Kidney (tissue), 14 donors: ENCODE results near the gene RNF175. TPM values are rescaled to one million over a fixed set of nuclear protein-coding genes. Genes with fewer than 3 reads are reported as not detected.
A peak's percentile ranks its signal among the peaks of the same experiment; 100 is the strongest.

Experiments used
- DNase-seq, 5 donors: peaks; one replicate each; pipeline ENCODE4 v3.0.0-alpha.2; 2013 to 2020
- FAIRE-seq: peaks from 2 replicates; lab custom pipeline; 2012; peaks lifted over from hg19 to GRCh38; lab: Jason Lieb, UNC
- H3K27ac ChIP-seq, 2 donors: one replicate each; pipeline ENCODE4 v1.7.0; 2013; ENCODE audit warnings: low read depth in 2 of 2, low read length in 2 of 2, inconsistent platforms in 1 of 2
- H3K27me3 ChIP-seq: one replicate; pipeline ENCODE4 v1.7.1; 2013; ENCODE audit warnings: low read length, inconsistent platforms; ENCODE audit not compliant: control insufficient read depth, insufficient read depth
- H3K36me3 ChIP-seq, 3 donors: one replicate each; pipeline versions ENCODE4 v1.7.0 to v1.7.1; 2013; ENCODE audit warnings: low read length in 3 of 3, control low read depth in 1 of 3, inconsistent platforms in 1 of 3; ENCODE audit not compliant: insufficient read depth in 3 of 3, control insufficient read depth in 2 of 3
- H3K4me1 ChIP-seq, 3 donors: one replicate each; pipeline versions ENCODE4 v1.7.0 to v1.7.1; 2013; ENCODE audit warnings: low read length in 3 of 3, inconsistent platforms in 1 of 3, low read depth in 1 of 3; ENCODE audit not compliant: control insufficient read depth in 2 of 3, insufficient read depth in 2 of 3
- H3K4me3 ChIP-seq, 3 donors: one replicate each; pipeline versions ENCODE4 v1.7.0 to v1.8.1; 2013; ENCODE audit warnings: low read length in 3 of 3, control low read depth in 1 of 3, inconsistent platforms in 1 of 3
- H3K9ac ChIP-seq, 3 donors: one replicate each; pipeline versions ENCODE4 v1.7.0 to v1.7.1; 2013; ENCODE audit warnings: low read length in 3 of 3, control low read depth in 1 of 3, inconsistent platforms in 1 of 3
- H3K9me3 ChIP-seq, 3 donors: one replicate each; pipeline versions ENCODE4 v1.7.0 to v1.7.1; 2013; ENCODE audit warnings: low read length in 3 of 3, control low read depth in 1 of 3, inconsistent platforms in 1 of 3; ENCODE audit not compliant: control insufficient read depth in 2 of 3, insufficient read depth in 1 of 3
- intact Hi-C: fragments of 100-400 bp; cut with DNase I; formaldehyde crosslinking; loops from one replicate; pipeline ENCODE4 v1.11.1; 2022
- polyA plus RNA-seq: library from polyadenylated mRNA; stranded (reverse); fragments of 350-450 nt; fragmentation: Illumina TruSeq; extraction: RNeasy Lipid Tissue Mini Kit (QIAGEN cat#74804); gene quantifications from one replicate; pipeline ENCODE4 v1.2.3, GENCODE V29; 2014; ENCODE audit warnings: low read depth, low replicate concordance; ENCODE audit not compliant: insufficient read depth
- total RNA-seq: library from RNA; stranded (reverse); fragmentation: NEBNext Ultra II Directional; extraction: Animal tissue kit (Norgen Biotek cat#: 25700); gene quantifications from one replicate; pipeline ENCODE4 v1.2.1, GENCODE V29; 2021
- TF ChIP-seq, protein P1 (sequence below): IDR thresholded peaks from 3 replicates; pipeline ENCODE4 v1.5.1; 2012; ENCODE audit warnings: mild to moderate bottlenecking, moderate library complexity, borderline replicate concordance; ENCODE audit not compliant: insufficient read depth; ENCODE audit errors: extremely low read depth
- donor health status: control.
- donor health status: control.
- donor health status: control.
- donor health status: control.
- donor health status: control.
- donor health status: DM: yes; HTN: yes; CAD: no.
- donor health status: Normal renal cell carcinoma (clear cell type).

Gene RNF175
- total and polyA plus RNA-seq, 2 donors from 2014 or later: 0.25 TPM; not detected in 1

DNA sequence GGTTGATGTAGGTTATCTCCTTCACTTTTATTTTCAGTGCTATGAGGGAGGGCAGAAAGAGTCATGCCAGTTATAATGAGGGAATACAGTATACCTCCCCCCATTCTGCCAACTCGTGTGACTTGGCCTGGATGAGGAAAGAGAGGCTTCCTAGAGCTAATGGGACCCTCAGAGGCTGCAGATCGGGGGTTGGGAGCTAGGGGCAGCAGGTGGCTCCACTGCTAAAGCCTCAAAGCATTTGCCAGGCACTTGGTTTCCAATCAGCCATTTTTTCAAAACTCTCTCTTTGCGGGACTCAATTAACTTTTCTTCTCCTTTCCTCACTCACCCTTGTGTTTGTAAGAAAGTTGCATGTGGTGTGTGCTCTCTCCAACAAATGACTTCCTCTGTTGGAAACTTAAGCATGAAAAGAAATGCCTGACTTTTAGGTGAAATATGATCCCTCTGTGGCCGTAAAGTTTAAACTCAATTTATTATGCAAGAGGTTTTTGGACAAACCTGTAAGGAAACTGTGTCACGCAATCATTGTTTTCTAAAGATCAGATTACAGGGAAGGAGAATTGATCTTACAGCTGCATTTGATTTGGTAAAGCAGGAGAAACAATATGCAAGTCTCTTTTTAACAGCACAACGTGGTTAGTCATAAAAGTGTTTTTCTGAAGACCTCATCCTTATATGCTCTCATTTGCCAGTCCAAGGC is 22.0 kb upstream of the RNF175 start:
- Histone ChIP-seq H3K27me3 (no peaks in the 10 kb centered on the region), H3K4me1 (no peaks in the 10 kb centered on the region), H3K4me3 (no peak overlapping the region), H3K9me3 (peaks cover 0 to 5% (median 3%) of the 10 kb centered on the region in 3 donors), H3K9ac (no peak overlapping the region), H3K27ac (no peak overlapping the region), H3K36me3 (no peaks in the 10 kb centered on the region)
- intact Hi-C loops: no loop called here
- DNase-seq (peak in 3 of 5 donors; percentile 37 to 82 (median 80)), FAIRE-seq (no peak)
- TF ChIP-seq, protein P1, sequence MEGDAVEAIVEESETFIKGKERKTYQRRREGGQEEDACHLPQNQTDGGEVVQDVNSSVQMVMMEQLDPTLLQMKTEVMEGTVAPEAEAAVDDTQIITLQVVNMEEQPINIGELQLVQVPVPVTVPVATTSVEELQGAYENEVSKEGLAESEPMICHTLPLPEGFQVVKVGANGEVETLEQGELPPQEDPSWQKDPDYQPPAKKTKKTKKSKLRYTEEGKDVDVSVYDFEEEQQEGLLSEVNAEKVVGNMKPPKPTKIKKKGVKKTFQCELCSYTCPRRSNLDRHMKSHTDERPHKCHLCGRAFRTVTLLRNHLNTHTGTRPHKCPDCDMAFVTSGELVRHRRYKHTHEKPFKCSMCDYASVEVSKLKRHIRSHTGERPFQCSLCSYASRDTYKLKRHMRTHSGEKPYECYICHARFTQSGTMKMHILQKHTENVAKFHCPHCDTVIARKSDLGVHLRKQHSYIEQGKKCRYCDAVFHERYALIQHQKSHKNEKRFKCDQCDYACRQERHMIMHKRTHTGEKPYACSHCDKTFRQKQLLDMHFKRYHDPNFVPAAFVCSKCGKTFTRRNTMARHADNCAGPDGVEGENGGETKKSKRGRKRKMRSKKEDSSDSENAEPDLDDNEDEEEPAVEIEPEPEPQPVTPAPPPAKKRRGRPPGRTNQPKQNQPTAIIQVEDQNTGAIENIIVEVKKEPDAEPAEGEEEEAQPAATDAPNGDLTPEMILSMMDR: no peak

DNA sequence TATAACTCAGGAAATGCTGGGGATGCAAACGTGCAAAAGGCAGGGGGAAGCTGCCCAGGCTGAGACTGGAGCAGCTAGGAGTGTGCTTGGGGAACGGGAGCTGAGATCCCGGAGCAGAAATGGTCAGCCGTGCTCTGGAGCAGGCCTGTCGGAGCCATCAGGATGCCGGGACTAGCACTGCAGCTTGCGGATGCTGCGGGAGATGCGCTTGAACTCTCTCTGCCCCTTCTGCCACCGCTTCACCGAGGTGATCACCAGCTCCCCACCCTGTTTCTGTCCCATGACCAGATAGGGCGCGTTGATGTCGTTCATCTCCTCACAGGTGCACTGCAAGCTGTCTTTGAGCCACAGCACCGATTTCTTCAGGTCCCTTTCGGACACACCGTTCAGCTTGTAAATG is 21.5 kb upstream of the RNF175 start:
- no peak overlapping the region for H3K27ac ChIP-seq
- intact Hi-C loops: no loop called here
- H3K4me1 ChIP-seq: no peaks in the 10 kb centered on the region
- H3K27me3 ChIP-seq: no peaks in the 10 kb centered on the region
- peaks cover 0 to 5% (median 3%) of the 10 kb centered on the region in 3 donors for H3K9me3 ChIP-seq
- TF ChIP-seq, protein P1: no peak
- no peak overlapping the region for H3K4me3 ChIP-seq
- no peak overlapping the region for H3K9ac ChIP-seq
- H3K36me3 ChIP-seq: no peaks in the 10 kb centered on the region
- no peak for DNase-seq
- no peak for FAIRE-seq

DNA sequence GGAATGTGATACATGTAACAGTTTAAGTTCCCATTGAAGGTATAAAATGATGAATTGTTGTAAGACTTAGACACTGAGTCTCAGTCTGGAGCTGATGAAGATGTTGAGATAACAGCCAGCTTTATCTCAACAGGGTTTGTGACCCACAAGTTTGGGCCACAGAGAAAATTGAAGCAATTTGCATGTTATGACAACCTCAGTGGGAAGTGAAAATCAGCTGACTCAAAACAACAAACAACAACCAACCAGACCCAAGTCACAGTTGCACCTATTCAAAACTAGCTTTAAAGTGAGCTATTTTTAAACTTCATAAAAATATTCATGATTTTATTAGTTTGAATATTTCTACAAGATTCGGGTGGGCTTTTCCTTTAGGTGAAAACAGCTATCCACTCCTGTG is 21.1 kb upstream of the RNF175 start:
- Histone ChIP-seq H3K36me3 (no peaks in the 10 kb centered on the region), H3K27ac (no peak overlapping the region), H3K4me3 (no peak overlapping the region), H3K9ac (no peak overlapping the region), H3K4me1 (no peaks in the 10 kb centered on the region), H3K27me3 (no peaks in the 10 kb centered on the region), H3K9me3 (peaks cover 0 to 5% (median 3%) of the 10 kb centered on the region in 3 donors)
- DNase-seq (no peak), FAIRE-seq (no peak)
- TF ChIP-seq, protein P1: no peak
- intact Hi-C loops: no loop called here
